Hepatic stellate cell (primary cell): Measurements from ENCODE around the gene KCNA5.
A peak's percentile ranks its signal among the peaks of the same experiment; 100 is the strongest.

Experiments used
- DNase-seq: peaks from one replicate; pipeline ENCODE4 v3.0.0; 2011; ENCODE audit warnings: low spot score

The KCNA5 gene

DNA sequence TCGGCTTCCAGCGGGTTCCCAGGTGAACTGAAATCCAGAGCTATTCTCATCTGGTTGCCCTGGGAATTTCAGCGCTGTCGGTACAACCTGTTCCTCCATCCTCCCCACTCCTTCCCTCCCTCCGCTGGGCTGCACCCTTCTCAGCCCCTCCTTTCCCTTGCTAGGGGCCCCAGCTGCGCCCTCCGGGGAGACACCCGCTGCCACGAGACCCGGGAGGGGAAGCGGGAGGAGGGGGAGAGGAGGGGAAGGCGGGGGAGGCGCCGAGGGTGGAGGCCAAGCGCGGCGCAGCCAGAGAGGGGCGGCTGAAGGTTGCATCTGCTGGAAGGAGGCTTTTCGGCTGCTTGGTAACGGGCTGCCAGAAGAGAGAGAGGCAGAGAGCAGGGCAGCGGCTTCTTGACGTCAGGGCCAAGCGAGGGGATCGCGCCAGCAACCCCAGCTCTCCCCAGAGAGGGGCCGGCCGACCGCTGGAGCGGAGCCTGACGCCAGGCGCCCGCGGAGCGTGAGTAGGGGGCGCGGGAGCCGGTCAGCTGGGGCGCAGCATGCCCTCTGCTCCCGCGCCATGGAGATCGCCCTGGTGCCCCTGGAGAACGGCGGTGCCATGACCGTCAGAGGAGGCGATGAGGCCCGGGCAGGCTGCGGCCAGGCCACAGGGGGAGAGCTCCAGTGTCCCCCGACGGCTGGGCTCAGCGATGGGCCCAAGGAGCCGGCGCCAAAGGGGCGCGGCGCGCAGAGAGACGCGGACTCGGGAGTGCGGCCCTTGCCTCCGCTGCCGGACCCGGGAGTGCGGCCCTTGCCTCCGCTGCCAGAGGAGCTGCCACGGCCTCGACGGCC lies at the start of gene KCNA5:
Gene KCNA5, plus strand, starts transcription at position 291 of the 831 bp plus-strand sequence. Its CDS starts 269 bp downstream, at position 560.
- no peak for DNase-seq

DNA sequence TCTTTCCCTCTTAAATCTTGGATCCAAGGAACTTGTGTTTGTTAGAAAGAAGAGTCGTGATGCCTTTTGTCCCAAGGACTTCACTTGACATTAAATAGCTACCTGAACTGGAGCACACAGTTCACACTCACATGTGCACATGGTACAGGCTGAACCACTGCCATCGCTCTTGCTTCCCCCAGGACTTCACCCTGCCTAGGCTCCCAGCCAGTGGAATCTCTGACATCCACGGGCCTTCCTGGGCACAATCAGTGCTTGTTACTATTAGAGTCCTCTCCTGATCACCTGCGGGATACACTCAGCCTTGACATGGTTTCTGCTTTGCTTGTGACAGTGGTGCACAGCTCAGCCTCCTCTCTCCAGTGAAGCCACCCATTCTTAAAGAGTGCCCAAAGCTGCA lies 49.1 kb upstream of the KCNA5 start:
- DNase-seq, result no peak

DNA sequence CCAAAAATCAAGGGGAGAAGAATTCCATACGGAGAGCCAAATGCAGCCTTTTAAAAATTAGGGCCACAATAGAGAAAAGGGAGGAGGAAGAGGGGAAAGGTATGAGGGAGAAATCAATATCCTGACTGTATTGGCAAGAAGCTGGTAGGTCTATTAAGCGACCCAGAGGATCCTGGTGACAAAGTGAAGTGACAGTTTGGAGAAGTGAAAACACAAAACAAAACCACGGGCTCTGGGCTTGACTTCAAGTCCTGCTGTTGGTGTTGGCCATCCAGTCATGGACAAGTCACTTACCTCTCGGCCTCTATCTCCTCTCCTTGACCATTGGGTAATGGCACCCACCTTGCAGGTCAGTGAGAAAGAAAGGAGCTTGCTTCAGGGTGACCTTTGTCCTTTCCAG lies 47.0 kb upstream of the KCNA5 start:
- DNase-seq, result no peak

DNA sequence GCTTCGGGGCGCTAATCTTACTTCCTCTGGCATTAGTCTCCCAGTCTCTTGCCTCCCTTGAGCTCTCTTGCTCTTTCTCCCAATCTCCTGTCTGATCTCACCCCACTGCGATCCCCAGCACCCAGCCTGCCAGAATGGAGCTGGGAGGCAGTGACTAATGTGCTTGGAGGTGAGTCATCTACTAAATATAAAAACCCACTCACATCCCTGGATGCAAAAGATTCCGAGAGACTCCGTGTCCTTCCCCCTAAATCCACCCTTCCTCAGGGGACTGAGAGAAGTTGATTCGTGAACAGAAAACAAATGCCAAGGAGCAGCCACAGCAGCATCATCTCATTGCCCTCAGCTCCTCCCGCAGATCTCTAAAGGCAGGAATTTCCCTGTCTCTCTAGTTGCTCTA lies 45.7 kb upstream of the KCNA5 start:
- DNase-seq, result peak; percentile 92

DNA sequence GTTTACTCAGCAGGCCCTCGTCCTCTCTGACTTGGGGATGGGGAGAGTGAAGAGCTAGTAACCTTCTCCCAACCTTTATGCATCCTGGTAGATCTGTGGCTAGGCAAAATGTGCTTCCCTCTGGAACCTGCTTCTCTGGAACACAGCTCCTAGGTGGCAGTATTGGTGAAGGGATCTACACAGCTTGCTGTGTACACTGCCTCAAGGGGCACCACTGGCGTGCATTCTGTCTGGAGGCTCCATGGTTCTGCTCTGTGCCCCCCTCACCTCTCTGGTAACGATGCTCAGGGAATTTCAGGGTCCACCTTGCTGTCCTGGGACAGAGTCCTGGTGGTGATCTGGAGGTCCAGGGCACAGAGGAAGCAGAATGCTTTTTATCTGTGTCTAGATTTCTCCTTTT lies 43.5 kb upstream of the KCNA5 start:
- DNase-seq, result no peak

DNA sequence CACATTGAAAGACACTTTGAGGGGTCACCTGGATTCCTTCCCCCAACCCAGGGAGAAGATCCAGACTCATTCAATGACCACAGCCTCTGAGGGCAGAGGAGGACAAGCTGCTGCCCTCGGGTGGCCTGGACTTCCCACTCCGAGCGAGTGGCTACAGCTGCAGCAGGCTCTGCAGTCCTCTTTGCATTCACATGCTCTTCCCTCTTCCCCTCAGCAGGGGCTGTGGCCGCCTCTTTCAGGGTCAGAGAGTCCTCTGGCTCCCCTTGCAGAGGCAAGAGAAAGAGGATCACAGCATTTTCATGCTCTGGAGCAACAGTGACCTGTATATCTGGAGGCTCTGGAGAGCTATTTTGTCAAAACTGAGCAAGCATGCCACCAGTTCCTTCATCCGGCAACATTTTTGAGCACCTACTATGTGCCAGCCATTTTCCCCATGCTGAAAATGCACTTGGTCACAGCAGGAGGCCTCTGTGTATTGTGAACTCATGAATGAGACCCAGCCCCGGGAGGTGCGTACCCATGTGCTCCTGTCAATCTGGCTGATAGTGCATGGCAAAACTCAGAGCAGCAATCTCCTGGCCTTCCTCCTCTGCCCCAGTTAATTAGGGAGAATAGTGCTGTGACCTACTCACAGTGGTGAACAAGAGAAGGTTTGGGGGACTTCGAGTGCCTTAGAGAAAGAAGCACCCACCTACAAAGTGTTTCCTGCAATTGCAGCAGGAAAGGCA lies 42.9 kb upstream of the KCNA5 start:
- no peak for DNase-seq

DNA sequence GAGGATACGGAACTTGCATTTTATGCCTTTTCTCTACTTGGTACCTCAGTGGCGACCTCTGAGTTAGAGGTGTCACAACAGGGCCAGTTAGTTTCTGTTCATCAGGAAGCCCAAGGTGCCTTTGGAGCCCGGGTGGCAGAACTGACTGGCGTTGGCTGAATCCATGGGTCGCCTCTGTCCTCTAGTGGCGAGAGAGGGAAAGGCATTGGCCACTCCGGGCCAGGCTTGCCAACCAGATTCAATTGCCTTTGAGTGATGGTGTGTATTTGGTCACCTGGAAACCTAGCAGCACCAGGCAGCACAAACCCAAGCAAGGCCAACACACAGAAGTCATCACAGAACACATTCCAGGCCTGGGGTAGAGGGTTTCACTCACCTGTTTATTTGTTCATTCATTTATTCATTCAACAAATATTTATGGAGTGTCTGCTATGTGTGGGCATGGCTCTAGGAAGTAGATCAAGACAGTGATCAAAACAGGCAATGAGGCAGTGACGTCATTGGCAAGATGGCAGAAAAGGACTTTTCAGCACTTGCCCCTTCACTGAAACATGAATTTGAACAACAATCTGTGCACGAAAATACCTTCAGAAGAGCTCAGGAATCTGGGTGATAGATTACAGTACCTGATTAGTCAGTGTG lies 40.5 kb upstream of the KCNA5 start:
- peak; percentile 75 for DNase-seq

DNA sequence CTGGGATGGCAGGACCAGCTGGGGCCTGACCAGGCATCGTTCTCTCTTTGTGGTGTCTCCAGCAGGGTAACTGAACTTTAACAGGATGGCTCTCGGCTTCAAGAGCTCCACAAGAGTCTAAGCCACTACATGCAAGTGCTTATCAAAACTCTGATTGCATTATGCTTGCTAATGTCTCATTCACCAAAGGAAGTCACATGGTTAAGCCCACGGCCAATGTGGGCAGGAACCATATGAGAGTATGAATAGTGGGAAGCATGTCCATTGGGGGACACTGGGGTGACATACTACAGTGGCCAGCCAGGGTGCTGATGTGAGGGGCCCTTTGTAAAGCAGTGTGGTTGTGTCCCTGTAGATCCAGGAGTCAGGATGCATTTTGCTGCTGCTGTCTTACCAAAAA lies 35.0 kb upstream of the KCNA5 start:
- DNase-seq, result no peak

DNA sequence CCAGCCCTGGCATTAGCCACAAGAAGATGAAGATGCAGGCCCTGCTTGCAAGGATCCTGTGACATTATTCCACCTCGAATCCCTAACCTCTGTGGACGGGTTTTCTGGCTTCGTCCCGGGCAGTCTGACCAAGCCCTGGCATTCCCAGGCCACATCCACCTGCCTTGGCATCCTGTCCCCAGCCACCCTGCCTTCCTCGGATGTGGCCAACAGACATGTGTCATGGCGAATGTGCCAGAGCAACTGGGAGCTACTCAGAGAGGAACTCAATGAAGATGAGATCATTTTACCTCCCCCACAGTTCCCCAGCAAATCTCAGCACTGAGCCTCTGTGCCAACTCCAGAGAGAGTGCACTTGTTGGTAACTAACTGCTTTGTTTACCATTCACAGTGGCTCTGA lies 33.5 kb upstream of the KCNA5 start:
- DNase-seq, result no peak

DNA sequence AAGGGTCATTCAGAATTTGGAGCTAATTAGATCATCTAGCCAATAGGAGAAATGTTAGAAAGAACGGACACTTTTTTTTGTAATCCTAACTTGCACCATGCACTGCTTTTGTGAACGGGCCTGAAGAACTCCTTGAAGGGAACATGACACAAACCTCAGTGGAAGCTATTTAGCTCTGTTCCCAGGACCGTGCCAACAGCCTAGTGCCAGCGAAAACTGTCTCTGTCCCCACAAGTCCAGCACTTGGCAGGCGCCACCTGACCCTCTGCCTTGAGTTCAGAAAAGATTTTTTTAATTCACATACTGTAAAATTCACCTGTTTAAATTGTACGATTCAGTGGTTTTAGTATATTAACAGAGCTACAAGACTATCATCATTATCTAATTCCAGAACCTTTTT lies 31.3 kb upstream of the KCNA5 start:
- DNase-seq, result no peak

DNA sequence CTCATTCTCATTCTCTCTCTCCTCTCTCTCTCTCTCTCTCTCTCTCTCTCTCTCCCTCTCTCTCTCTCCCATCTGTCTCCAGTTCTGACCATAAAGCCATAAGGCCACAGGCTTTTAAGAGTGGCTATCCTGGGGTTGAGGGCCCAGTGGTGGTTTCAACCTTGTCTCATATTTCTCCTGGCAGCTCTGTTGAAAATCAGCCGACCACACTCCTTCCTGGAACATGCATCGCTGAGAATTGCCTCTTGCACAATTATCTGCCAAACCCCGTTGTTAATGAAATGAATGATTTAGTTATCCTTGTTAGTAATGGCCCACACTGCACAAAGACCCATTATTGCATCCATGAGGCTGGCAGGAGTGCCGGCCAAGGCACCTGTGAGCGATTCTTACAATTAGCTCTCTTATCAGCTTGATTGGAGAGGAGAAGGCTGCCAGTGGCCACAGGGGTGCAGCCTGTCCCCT lies 30.4 kb upstream of the KCNA5 start:
- DNase-seq, result no peak

DNA sequence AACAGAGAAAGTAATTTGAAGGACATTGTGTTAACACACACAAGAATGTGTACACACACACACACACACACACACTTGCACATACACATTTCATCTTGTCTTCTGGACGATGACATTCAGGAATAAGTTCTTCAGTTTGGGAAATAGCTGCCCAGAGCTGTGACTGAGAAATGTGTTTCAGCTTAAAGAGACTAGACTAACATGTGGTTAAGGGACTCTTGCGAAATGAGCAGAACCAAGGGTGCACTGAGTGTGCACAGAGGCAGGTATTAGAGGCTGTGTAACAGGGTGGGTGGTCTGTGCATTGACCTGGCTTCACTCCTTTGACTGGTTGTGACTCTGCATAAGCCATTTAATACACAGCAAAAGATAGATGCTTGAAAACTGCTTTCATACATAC lies 29.4 kb upstream of the KCNA5 start:
- DNase-seq, result no peak

DNA sequence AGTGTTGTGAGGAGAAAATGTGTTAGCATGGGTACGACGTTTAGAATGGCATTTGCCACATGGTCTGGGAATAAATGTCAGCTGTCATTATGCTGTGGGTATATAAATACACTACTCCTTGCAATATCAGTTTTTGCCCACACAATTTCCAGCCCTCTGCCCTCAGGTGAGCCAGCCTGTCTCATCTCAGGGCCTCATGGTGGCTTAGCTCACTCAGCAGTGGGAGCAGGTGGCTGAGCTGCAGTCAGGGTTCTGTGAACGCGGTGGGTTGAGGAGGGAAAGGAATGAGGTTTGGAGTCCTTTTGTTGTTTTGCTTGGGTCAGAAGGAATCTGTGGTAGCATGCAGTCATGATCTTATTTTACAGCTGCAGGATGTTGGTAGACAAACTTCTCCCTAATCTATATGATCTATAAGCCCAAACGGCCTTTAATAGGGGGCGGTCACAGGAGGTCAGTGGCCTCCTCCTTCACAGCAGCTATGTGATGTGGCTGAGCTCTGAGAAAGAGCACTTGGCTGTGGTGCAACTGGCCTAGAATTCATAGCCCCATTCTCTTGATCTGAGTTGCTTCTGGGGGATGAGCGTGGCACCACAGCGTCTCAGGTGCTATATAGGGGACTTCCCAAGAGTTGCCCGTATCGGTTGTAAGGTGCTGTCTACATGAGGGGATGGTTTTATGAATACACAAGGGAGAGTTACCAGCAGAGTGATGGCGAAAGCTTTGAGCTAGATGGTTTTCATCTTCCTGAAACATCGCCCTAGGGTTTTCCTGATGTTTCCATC lies 27.8 kb upstream of the KCNA5 start:
- no peak for DNase-seq

DNA sequence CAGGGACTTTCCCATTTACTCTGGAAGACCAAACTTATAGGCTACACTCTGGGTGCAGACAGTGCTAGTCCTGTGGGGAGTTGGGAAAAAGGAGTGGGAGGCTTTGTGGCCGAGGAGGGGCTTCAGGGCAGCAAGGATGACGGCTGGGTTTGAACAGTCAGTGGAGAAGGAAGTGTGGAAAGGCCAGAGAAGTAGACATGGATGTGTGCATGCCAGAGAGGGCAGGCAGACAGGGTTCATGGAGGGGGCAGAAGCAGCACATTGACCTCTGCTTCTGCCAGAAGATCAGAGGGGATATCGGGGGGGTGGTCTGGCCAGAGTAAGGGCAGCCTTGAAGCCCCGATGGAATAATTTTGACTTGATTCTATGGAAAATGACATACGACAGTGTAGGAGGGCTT lies 27.2 kb upstream of the KCNA5 start:
- DNase-seq, result no peak

DNA sequence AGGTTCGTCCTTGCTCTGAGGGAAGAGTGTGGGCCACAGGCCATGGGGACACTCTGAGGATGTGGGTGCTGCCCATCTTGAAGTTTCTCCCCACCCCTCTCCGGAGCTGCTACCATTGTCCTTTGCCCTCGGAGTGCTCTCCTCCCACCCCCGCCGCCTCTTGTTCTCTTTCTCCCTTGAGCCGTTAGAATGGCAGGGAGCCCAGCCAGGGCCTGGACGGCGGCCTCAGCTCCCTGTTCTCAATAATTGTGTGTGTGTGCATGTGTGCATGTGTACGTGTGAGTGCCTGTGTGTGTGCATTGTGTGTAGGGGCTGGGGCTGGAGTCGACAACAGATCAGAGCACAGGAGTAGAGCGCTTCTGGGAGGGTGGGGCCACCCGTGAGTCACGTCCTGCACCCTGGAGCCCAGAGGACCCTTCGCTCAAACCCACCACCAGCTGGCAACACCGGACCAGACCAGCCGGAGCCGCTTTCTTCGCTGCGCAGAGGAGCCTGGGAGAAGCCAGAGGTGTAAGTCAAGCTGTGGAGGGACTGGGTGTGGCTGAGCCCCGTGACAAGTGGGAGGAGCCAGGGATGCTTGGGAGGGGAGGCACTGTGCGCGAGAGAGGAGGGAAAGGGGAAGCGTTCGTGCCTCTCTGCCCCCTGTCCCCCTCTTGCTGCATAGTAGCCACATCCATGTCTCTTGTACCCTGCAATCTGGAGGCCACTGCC lies 25.9 kb upstream of the KCNA5 start:
- DNase-seq, result no peak

DNA sequence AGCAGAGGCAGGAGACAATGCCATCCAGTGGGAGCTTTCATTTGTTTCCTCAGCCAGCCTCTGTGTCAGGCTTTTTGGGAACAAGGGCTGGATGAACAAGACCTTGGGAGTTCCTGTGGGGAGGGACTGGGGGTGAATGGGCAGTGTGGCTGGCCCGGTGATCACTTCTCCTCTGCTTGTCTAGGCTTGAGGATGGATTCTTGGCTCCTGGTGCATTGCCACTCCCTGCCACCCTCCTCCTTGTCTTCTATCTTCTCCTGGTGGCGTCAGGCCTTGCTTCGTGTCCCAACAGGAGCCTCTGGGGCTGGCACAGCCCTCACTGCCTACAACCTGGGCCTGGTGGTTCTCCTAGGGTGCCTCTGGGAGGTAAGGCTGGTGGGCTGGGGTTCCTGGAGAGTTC lies 25.0 kb upstream of the KCNA5 start:
- DNase-seq, result no peak

DNA sequence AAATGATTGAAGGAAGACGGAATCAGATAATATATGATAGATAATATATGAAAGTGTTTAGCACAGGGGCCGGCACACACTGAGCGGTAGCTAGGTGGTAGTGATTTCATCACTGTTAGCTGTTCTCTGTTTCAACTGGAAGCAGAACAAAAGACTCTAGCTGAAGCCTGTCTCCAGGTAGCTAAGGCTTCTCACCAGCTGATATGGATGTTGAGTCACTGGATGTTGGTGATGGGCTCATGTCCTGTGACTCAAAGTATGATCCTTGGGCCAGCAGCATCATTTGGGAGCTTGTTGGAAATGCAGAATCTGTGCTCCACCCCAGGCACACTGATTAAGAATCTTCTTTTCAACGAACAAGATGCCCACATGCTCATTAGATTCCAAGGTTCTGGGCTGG lies 21.7 kb upstream of the KCNA5 start:
- no peak for DNase-seq

DNA sequence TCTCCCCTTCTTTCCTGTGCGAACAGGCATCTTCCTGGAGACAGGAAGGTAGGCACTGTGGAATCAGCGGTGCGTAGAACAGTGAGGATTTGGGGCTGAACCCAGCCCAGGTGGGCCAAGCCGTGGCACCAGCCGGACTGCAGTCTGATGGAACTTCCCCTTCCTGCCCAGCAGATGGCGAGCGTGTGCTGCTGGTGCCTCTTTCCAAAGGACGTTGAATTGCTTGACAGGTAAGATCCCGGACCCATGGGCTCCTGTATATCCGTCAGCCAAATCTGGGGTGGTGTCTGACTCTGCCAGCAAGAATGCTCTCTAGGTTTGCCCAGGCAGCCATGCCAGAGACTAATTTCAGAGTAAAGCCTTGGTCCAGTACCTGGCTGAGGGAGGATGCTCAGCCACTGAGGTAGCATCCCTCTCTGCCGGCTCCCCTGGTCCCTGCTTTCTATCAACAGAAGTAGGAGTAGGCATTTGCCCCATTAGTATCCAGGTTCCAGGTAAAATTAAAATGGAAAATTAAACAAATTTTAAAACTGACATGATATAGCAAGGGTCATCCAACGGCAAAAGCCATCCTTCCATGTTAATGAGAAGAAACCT lies 21.1 kb upstream of the KCNA5 start:
- peak; percentile 48 for DNase-seq

DNA sequence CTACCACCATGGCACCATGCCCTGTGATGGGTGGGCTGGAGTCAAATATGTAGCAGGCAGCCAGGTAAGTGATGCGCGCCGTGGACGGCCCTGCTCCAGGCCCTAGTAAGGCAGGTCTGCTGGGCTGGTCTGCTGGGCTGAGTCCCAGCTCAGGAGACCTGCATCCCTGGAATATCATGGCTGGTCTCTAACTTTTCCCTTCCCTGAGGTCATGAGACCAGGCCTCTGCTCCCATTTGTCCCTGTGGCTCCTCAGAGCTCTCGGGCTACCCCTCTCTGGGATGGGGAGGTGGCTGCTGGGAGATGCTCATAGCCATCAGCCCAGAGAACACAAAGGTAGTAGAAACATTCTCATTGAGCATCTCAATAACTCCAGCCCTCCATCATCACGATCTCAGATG lies 19.8 kb upstream of the KCNA5 start:
- DNase-seq, result no peak

DNA sequence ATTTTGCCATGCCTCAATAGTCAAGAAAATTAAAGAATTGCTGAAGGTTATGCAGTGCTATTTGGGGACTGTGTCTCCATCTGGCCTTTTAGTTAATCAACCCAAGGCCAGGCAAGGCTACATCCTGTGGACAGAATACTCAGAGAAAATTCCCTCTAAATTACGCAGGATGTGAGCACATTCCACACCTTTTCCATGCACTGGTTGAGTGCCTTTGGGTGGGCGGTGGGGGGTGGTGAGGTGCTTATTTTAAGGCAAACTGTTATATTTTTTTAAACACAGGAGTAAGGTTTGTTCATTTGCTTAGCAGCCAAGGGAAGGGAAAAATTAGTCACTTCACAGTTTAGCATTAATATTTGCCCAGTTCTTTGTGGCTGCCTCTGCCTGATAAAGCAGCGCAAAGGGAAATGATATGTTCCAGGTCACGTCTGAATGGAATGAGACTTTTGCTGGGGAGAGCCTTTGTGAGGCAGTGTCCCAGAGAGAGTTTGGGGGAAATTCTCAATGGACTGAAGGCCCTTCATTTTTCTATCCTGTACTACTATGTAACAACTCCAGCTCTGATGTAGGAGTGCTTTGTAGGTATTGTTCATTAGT lies 17.2 kb upstream of the KCNA5 start:
- DNase-seq, result no peak
